Small intestine (tissue), 7 donors: ENCODE data around the gene PEX10. TPM values are rescaled to one million over a fixed set of nuclear protein-coding genes. Genes with fewer than 3 reads are reported as not detected.

Source experiments
- DNase-seq, 2 donors: peaks; one replicate each; pipeline versions ENCODE4 v3.0.0 to v3.0.0-alpha.2; 2013
- FAIRE-seq: peaks from 2 replicates; lab custom pipeline; 2012; peaks lifted over from hg19 to GRCh38; lab: Jason Lieb, UNC
- H3K27ac ChIP-seq, 3 donors: one replicate each; pipeline ENCODE4 v1.5.1; 2013; ENCODE audit warnings: low read length in 2 of 3, mild to moderate bottlenecking in 2 of 3, control low read depth in 1 of 3, inconsistent platforms in 1 of 3, low read depth in 1 of 3, moderate library complexity in 1 of 3
- H3K27me3 ChIP-seq, 3 donors: one replicate each; pipeline ENCODE4 v1.6.1; 2013; ENCODE audit warnings: low read length in 3 of 3, inconsistent platforms in 1 of 3; ENCODE audit not compliant: control insufficient read depth in 3 of 3, insufficient read depth in 3 of 3
- H3K36me3 ChIP-seq, 3 donors: one replicate each; pipeline ENCODE4 v1.6.1; 2013; ENCODE audit warnings: low read length in 3 of 3, inconsistent platforms in 1 of 3, low read depth in 1 of 3, mild to moderate bottlenecking in 1 of 3, moderate library complexity in 1 of 3; ENCODE audit not compliant: control insufficient read depth in 3 of 3, insufficient read depth in 2 of 3
- H3K4me1 ChIP-seq, 3 donors: one replicate each; pipeline ENCODE4 v1.6.1; 2013; ENCODE audit warnings: low read length in 2 of 3, inconsistent platforms in 1 of 3, low read depth in 1 of 3, mild to moderate bottlenecking in 1 of 3, moderate library complexity in 1 of 3; ENCODE audit not compliant: control insufficient read depth in 3 of 3, insufficient read depth in 2 of 3
- H3K4me3 ChIP-seq, 3 donors: one replicate each; pipeline ENCODE4 v1.5.1; 2013; ENCODE audit warnings: low read length in 3 of 3, control low read depth in 1 of 3, inconsistent platforms in 1 of 3, low read depth in 1 of 3, mild to moderate bottlenecking in 1 of 3, moderate library complexity in 1 of 3
- H3K9me3 ChIP-seq, 2 donors: one replicate each; pipeline ENCODE4 v1.6.1; 2013; ENCODE audit warnings: low read depth in 1 of 2, low read length in 1 of 2; ENCODE audit not compliant: control insufficient read depth in 2 of 2, insufficient read depth in 1 of 2
- WGBS, 3 donors: extraction: QIAGEN DNeasy Blood & Tissue Kit; methylation state at CpG; one replicate each; pipeline ENCODE4 v1.1.7; 2013; 5-methylcytosine and 5-hydroxymethylcytosine counted together
- polyA plus RNA-seq, 4 donors: library from polyadenylated mRNA; stranded (reverse) in 3 of 4; unstranded in 1 of 4; fragments of 200-250 nt in 3 of 4; fragments of 120-200 nt in 1 of 4; gene quantifications; one replicate each; pipeline versions ENCODE4 v1.2.1 to v1.2.3, GENCODE V29; 2013
- donor health status: healthy with polysubstance abuse.
- donor health status: control.
- donor health status: control.
- donor health status: Bipolar disorder and iron deficiency.
- donor health status: healthy.

PEX10 gene
- polyA plus RNA-seq, 4 donors: 11.9 to 22.4 (median 16.9) TPM

DNA sequence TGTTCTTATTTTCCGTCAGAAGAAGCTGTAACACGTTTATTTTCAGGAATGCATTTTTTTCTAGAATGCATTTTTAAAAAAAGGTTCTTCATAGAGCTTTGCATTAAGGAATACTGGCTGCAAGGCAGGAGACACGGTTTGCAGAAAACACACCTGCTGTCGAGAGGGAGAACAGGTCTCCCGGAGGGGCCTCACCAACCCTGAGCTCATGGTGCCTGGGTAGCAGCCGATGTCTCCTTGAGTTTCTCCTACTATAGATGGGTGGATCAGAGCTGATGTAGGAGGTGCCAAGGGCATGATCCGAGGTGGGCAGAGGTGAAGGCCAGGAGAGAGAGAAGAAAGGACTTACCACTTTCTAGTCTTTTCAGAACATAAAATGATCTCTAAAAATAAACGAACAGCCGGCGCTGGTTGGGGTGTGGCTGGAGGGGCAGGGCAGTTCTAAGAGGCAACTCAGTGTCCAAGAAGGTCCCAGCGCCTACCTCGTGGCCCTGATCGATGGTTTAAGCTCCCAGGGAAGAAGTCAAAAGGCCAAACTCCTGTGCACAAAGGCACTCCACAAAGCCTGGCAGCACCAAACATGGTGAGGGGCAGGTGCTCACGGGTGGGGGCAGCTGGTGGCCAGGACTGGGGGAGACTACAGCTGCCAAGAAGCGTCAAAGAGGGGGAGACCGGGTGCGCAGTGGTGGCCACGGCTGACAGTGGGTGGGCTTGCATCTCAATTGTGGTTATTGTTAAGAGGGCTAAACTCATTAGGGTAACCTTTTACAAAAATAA, 33.2 kb downstream of the PEX10 start:
- Histone ChIP-seq H3K27me3 (no peaks in the 10 kb centered on the region), H3K9me3 (no peaks in the 10 kb centered on the region), H3K36me3 (peaks cover 0 to 18% (median 0%) of the 10 kb centered on the region in 3 donors), H3K4me1 (peaks cover 0 to 15% (median 0%) of the 10 kb centered on the region in 3 donors), H3K27ac (no peak overlapping the region), H3K4me3 (no peak overlapping the region)
- 59 to 76% (median 66%) methylated on average over 18 of the region's 18 CpGs for WGBS, 3 donors
- FAIRE-seq (no peak), DNase-seq (no peak)

DNA sequence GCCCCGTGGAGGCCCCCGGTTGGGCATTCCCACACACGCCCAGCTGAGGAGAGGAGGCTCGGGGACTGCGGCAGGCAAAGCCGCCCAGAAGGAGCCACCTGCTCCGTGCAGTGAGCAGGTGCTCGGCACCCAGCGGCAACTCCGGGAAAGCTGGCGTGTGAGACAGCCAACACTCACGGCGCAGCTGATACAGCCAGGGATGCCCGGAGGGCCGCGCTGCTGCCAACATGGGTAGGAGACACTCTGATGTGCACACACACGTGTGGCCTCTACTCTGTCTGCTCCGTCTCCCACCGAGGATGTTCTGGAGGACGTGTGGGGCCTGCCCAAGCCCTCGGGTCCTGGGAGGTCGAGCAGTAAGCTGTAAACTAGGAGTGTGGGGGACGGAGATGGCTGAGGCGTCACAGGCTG, 33.9 kb downstream of the PEX10 start:
- Histone ChIP-seq H3K9me3 (no peaks in the 10 kb centered on the region), H3K36me3 (peaks cover 0 to 17% (median 0%) of the 10 kb centered on the region in 3 donors), H3K27me3 (no peaks in the 10 kb centered on the region), H3K4me1 (peaks cover 0 to 15% (median 0%) of the 10 kb centered on the region in 3 donors), H3K27ac (no peak overlapping the region), H3K4me3 (no peak overlapping the region)
- DNase-seq: peak in 1 of 2 donors; percentile 14
- FAIRE-seq: no peak
- 22 to 73% (median 50%) methylated on average over 24 of the region's 24 CpGs for WGBS, 3 donors

DNA sequence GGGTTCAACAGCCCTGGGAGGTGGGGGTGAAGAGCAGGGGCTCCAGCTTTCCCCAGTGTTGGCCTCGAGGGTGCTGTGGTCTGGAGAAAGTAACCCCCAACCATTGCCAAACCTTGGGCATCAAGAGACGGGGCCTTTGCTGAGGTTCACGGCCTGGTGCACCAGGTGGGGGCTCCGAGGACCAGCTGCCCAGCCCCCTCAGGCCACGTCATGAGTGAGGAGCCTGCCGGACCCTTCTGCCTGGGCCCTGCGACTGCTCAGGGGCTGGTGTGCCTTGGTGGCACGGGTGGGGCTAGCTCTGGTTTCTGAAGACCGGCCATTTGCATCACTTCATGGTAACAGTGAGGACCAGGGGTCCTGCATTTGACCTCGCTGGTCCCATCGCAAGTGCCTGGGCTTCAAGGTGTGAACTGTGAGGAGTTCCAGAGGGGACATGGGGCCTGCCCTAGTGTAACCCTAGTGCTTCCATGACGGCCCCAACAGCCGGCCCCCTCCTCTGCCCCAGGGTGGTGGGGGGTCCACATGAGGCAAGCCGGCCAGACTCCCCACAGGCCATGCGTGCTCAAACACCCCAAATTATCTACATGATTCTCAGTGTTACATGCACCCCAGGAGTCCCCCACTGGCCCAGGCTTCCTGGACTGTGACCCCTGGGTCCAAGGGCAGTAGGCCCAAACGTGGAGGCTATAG, 34.5 kb downstream of the PEX10 start:
- Histone ChIP-seq H3K27me3 (no peaks in the 10 kb centered on the region), H3K4me1 (peaks cover 0 to 15% (median 0%) of the 10 kb centered on the region in 3 donors), H3K27ac (no peak overlapping the region), H3K36me3 (peaks cover 0 to 17% (median 0%) of the 10 kb centered on the region in 3 donors), H3K4me3 (no peak overlapping the region), H3K9me3 (no peaks in the 10 kb centered on the region)
- WGBS, 3 donors: 56 to 83% (median 63%) methylated on average over 16 of the region's 16 CpGs
- DNase-seq (peak in 1 of 2 donors; percentile 30), FAIRE-seq (no peak)

DNA sequence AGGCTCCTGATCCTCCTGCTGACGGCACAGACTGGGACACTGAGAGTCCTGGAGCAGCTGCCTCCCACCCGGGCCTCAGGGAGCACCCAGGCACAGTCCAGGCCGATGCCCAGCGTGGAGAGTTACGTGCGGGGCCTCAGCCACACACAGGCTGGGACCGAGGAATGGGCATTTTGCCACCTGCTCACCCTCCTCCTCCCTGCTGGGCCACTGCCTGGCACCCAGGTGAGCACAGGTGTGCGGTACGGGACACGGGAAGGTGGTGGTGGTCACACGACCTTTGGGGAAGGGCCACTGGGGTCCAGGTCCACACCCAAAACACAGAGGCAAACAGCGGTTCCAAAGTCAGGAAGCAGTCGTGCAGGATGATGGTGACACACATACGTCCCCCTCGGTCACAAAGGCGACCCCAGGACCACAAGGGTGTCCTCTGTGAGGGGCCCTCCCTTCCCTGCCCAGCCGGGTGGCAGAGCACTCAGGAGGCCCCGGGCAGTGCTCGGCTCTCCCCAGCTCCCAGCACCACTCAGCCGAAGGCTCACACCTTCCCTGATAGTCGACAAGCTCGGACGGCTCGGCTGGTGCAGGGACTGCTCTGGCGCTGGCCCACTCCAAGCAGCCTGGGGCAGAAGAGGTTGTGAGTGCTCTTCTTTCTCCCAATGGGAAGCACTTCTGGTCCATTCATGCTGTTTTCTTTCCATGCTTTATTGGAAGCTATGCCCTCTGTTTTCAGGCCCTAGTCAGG, 35.3 kb downstream of the PEX10 start:
- WGBS, 3 donors: 47 to 82% (median 62%) methylated on average over 25 of the region's 25 CpGs
- H3K9me3 ChIP-seq: no peaks in the 10 kb centered on the region
- DNase-seq: no peak

DNA sequence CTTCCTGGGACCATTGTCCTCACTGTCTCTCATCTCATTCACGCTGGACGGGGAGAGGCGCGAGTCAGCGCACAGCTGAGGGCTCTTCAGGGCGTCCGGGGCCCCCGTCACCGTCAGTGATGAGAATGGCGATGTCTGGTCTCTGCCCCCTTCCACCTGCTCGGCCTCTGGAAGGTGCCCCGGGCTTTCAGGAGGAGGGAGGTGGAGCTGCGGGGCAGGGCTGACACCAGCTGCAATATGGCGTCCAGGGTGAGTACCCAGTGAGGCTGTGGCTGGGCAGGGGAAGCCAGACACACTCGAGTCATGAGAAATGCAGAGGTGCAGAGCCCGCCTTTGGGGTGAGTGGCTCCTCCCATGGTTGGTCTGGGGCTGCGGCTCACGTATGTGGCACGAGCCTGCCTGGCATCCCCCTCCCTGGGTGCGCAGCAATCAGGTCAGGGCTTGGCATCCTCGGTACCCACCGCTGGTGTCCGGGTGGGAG, 36.1 kb downstream of the PEX10 start:
- DNase-seq: no peak
- peaks cover 0 to 7% (median 0%) of the 10 kb centered on the region in 3 donors for H3K4me1 ChIP-seq

More for the DNA sequence above, 35.3 kb downstream of the PEX10 start:
- no peak overlapping the region for H3K27ac ChIP-seq
- FAIRE-seq: no peak
- peaks cover 0 to 14% (median 0%) of the 10 kb centered on the region in 3 donors for H3K4me1 ChIP-seq
- H3K36me3 ChIP-seq: peaks cover 0 to 22% (median 0%) of the 10 kb centered on the region in 3 donors
- no peak overlapping the region for H3K4me3 ChIP-seq
- H3K27me3 ChIP-seq: no peaks in the 10 kb centered on the region

DNA sequence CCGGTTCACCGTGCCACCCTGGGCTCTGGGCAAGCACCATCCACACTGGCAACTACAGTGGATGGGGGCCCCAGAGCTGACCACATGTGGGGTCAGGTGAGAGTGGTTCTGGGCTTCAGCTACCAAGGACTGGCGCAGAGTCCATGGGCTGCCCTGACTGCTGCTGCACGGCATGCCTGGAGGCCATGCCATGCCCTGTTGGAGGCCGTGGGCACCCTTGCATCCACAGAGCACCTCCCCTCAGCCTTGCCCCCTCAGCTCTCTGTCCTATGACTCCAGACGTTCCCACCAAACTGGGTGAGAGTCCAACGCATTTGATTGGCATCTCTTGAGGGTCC, 36.5 kb downstream of the PEX10 start:
- Histone ChIP-seq H3K27me3 (no peaks in the 10 kb centered on the region), H3K4me1 (peaks cover 0 to 6% (median 0%) of the 10 kb centered on the region in 3 donors), H3K4me3 (no peak overlapping the region), H3K9me3 (no peaks in the 10 kb centered on the region), H3K36me3 (peaks cover 0 to 21% (median 0%) of the 10 kb centered on the region in 3 donors), H3K27ac (no peak overlapping the region)
- 52 to 77% (median 59%) methylated on average over 7 of the region's 7 CpGs for WGBS, 3 donors
- DNase-seq: no peak
- FAIRE-seq: no peak

More for the DNA sequence above, 36.1 kb downstream of the PEX10 start:
- no peak overlapping the region for H3K4me3 ChIP-seq
- FAIRE-seq: no peak
- H3K27ac ChIP-seq: no peak overlapping the region
- H3K9me3 ChIP-seq: no peaks in the 10 kb centered on the region
- 58 to 84% (median 66%) methylated on average over 23 of the region's 23 CpGs for whole genome bisulfite sequencing, 3 donors
- H3K36me3 ChIP-seq: peaks cover 0 to 24% (median 0%) of the 10 kb centered on the region in 3 donors
- no peaks in the 10 kb centered on the region for H3K27me3 ChIP-seq

DNA sequence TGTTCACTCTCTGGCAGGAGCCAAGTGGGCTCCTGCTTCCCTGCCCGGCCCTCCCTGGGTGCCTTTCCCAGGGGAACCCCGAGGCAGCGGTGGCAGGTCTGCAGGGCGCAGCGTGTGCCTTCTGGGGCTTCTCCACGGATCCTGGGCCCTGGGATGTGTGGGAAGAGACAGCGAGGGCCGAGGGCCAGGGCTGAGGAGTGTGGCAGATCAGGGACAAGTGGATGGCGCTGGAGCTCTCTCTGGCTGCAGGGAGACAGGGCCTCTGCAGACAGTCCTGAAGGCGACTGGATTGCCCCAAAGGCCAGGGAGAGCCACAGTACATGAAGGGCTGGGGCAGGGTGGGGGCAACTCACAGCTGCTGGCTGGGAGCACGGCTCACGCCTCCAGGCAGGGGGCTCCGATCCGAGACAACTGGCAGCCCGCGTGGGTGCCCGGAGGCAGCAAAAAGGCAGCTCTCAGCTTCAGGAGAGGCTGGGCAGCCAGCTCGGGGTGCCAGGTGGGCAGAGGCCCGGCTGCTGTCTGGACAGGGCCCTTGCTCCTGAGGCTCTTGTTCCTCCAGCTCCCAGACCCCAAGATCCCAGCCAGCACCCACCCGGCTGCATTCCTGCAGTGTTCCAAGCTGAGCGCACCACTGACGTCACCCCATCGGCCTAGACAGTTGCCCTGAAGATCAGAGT, 37.0 kb downstream of the PEX10 start:
- Histone ChIP-seq H3K27ac (no peak overlapping the region), H3K9me3 (no peaks in the 10 kb centered on the region), H3K27me3 (no peaks in the 10 kb centered on the region), H3K36me3 (peaks cover 0 to 19% (median 0%) of the 10 kb centered on the region in 3 donors), H3K4me1 (peaks cover 0 to 6% (median 0%) of the 10 kb centered on the region in 3 donors), H3K4me3 (no peak overlapping the region)
- DNase-seq (peak in 1 of 2 donors; percentile 53), FAIRE-seq (no peak)
- 58 to 79% (median 67%) methylated on average over 20 to 23 of the region's 23 CpGs for WGBS, 3 donors
